Activated CD4-positive, alpha-beta T cell treated with anti-CD3 and anti-CD28 coated beads for 1 hour (primary cell): ENCODE results near the gene PTGR1.
"Not testable (repeated sequence)": the region's sequence is repeated elsewhere in the genome, so short reads cannot be mapped to it uniquely, and the experiment has no call there.

Experiments
- DNase-seq: peaks from one replicate; pipeline ENCODE4 v3.0.0-alpha.2; 2020

Gene PTGR1

DNA sequence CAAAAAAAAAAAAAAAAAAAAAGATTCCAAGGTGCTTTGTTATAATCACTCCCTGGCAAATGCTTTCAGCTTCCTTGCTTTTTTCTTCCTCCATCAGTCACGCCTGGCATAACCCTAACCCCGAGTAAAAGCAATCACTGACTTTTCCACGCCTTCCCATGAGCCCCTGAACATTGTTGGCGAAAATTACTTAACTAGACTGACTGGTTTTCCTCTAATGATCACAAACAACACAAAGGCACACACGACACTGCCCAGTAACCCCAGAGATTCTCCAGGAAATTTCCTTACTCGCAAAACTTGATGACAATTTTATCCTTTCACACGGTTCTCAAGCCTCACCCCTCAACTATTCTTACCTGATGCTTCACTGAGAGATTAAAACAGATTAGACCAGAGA, 11.4 kb upstream of the PTGR1 start:
- DNase-seq: no peak

DNA sequence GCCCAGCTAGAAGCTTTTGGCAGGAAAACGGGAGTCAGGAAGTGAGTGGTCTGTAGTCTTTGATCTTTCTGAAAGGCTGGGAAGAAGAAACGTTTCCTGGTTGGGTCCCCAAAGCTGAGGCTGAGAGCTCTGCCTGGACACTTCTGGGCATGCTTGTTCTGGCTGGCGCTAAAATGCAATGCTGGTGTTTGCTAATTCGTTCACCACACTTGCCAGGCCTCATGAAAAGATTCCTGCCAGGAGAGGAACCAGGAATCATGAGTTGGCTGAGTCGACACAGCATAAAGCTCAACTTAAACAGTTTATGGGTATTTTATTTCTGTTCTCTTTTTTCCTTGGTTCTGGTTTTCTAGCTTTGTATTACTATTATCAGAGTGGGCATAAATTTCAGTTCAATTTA, 10.7 kb upstream of the PTGR1 start:
- DNase-seq: no peak

DNA sequence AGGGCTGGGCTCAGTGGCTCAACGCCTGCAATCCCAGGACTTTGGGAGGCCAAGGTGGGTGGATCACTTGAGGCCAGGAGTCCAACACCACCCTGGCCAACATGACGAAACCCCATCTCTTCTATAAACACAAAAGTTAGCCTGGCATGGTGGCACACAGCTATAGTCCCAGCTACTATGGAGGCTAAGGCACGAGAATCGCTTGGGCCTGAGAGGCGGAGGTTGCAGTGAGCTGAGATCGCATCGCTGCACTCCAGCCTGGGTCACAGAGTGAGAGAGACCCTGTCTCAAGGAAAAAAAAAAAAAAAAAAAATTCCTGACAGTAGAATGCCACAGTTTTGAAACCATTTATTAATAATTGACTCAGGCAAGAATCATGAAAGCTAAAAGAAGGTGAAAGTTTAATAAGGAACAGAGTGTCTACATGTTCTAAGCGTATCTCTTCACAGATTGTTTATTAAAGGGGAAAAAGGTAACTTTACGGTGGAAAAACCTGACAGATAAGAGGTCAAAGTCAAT, 5.7 kb upstream of the PTGR1 start:
- DNase-seq: no peak

DNA sequence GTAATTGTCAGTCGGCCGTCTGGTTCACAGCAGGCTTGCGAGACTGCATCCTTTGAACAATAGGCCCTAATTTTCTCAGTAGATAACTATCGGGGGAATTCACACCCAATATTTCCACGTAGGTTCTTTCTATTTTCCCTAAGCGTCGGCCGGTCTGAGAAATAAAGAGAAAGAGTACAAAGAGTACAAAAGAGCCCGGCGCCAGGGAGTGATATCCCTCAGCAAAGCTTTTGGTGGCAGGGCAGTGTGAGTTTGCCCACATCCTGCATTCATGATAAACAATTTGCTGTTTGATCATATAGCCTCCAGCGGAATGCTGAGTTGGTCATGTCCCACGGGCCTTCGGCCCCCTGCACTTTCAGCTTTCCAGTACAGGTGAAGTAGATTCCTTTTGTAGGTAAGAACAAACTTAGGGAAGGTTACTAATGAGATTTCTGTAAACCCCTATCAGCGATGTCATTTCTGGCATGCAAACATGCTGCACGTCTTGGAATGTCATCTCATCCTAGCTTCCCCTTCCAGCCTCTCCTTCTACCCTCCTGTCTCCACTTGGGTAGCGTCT, 4.7 kb upstream of the PTGR1 start:
- DNase-seq: no peak

DNA sequence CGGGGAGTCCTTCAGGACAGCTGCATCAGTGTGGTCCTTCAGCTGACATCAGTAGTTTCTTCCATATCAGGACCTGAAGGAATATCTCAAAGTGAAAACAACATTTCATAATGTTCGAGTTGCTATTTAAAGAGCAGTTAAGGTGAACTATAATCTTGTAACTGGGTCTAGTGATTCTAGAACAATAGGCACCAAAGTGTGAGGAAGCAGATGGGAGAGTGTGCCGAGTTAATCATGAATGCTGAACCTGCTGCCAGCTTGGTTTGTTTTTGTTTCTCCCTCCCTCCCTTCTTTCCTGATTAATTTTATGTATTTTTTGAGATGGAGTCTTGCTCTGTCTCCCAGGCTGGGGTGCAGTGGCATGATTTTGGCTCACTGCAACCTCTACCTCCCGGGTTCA, 3.6 kb upstream of the PTGR1 start:
- no peak for DNase-seq

DNA sequence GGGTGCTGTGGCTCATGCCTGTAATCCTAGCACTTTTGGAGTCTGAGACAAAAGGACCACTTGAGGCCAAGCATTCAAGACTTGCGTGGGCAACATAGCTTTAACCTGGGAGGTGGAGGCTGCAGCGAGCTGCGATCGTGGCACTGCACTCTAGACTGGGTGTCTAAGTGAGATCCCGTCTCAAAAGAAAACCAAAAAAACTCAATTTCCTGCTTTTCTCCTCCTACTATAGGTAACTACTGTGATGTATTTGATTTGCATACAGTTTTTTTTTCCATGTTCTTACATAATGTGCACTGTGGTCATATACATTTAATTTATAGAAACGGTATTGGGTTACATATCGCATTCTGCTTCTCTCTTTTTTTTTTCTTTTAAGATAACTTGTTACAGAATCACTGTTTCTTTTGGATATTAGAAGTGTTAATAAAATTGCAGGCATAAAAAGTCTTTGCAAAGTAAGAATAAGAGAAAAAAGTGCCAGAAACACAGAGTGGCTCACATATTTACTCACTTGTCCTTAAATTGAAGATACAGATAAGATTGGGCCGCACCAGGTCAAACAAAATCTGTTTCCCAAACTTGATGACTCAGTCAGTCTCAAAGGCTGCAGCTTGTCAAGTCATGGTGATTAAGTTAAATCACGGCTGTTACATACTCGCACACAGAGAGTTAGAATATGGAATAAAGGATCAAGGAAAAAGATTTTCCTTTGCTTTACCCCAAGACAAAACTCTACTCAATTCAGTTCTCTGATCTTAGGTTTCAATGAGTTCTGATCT, 2.0 kb upstream of the PTGR1 start:
- no peak for DNase-seq

DNA sequence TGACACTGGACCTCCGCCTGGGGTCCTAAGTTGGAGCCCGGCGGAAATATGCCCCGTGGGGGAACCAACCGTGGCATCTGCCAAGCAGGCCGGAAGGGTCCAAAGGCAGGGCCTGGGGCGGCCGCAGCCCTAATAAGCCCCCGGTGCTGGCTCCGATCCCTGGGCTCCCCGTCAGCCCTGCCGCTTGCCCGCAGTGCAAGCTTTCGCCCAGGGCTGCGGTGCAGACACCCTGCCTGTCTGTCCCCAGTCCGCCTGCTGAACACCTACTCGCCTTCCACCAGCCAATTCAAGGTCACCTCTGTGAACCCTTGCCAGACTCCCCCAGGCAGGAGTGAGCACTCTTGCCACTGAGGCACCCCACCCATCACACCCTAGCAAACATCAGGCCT, 502 bp upstream of the PTGR1 start:
- DNase-seq: no peak

DNA sequence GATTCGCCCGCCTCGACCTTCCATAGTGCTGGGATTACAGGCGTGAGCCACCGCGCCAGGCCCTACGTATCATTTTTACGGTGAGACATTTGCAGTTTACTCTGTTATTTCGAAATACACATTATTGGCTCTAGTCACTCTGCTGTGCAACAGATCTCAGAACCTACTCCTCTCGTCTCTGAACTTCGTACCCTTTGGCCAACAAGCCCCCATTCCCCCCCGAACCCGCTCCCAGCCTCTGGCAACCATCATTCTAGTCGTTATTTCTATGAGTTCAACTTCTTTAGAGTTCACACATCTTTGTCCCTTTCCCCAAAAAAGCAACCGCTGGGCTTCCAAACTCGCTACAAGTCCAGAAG, 735 bp downstream of the PTGR1 start:
- no peak for DNase-seq

DNA sequence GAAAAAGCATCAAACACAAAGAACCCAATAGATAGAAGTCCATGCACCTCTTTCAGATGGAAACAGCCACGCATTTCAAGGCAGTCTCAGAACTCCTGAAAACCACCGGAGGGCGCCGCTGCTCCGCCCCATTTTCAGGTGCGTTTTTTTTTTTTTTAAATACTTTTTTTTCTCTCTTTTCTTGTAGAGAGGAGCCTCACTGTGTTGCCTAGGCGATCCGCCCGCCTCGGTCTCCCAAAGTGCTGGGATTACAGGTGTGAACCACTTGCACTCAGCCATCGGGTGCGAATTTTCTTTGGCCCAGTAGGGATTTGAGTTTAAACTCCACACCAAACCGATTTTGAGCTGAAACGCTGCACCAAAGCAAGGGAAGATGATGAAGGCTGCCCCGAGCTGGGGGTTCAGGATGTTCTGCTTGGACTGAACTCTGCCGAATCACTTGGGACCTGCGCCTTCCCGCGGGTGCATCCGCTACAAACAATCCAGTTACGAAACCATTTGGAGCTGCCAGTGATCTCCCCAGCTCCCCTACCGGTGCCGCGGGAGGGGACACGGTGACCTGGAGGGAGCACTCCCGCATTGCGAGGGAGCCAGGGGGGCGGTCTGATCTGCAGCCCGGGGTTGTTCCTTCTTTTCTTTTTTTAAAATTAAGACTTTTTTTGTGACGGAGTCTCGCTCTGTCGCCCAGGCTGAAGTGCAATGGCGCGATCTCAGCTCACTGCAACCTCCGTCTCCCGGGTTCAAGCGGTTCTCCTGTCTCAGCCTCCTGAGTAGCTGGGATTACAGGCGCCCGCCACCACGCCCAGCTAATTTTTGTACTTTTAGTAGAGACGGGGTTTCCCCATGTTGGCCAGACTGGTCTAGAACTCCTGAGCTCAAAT, 1.4 kb downstream of the PTGR1 start:
- peak; percentile 29 for DNase-seq

DNA sequence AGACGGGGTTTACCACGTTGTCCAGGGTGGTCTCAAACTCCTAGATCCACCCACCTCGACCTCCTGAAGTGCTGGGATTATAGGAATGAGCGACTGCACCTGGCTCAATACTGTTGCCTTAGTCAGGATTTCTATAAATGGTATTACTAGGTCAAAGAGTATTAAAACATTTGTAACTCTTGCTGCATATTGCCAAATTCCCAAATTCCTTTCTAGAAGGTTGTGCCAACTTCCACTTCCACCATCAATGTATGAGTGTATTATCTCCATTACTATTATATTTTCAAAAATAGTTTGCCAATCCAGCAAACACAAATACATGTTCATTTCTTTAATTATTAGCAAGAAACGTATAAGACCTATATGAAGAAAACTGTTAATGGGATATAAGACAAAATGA, 10.6 kb downstream of the PTGR1 start:
- DNase-seq: no peak

DNA sequence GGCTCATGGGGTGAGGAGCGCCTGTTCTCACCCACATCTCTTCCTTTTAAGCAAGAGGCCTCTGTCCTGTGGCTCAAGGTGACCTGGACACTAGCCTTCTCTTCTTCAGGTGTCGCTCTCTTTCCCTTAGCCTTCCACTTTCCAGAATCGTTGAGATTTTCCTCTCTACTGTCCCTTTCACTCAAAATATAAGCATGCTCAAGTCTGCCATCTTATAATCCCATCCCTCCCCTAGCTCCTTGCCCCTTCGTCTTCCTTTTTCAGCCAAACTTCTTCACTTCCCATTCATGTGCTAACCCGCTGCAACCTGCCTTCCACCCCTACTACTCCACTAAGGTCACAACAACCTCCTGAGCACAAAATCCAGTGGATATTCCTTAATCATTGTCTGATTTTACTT, 13.1 kb downstream of the PTGR1 start:
- no peak for DNase-seq

DNA sequence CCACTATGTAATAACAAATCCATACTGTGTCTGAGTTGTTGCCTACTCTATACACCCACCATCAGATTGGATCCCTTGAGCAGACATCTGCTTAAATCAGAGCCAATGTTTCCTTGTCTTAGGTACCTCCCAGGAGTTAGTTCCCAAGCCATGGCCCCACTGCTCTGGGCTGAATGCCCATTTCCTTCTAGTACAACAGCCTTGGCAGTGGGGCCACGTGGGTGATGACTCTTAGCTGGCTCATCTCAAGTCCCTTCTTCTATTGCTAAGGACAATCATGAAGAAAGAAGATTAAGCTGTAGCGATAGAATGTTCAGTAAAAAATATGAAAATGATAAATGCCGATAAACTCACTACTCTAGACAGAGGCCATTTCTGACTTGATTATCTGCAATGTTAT, 16.6 kb downstream of the PTGR1 start:
- no peak for DNase-seq

DNA sequence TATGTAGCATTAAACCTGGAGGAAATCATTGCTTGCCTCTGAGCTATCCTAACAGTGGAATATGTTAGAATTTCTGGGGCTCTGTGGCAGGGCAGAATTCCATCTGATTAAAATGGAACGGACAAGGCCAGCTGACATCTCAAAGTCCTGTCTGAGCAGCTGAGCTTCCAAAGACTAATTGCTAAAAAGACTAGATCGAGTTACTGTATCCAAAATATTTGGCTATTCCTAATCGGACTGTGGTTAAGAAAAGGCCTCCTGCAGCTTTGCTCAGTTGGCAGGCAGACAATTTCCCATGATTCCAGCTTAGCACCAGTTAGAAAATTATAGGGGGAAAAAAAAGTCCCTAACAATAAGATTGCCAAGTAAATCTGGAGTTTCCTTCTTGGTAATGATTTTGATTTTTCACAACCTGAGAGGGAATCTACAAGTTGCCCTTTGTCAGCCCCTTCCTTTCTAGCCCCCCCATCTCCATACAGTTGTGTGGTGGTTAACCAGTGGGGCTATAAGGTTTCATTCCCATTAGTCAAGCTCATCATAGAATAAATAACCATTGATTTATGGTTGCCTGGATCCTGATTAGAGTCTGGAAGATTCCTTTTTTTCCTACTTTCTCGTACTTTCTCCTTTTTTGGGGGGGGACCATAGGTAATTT, 26.4 kb downstream of the PTGR1 start:
- no peak for DNase-seq

DNA sequence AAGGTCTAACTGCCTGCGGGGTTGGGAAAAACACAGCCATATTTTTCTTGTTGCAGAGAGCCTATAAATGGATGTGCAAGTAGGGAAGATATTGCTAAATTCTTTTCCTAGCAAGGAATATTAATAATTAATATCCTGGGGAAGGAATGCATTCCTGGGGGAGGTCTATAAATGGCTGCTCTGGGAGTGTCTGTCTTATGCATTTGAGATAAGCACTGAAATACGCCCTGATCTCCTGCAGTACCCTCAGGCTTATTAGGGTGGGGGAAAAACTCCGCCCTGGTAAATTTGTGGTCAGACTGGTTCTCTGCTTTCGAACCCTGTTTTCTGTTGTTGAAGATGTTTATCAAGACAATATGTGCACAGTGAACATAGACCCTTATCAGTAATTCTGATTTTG, 31.3 kb downstream of the PTGR1 start:
- not testable (repeated sequence) for DNase-seq

DNA sequence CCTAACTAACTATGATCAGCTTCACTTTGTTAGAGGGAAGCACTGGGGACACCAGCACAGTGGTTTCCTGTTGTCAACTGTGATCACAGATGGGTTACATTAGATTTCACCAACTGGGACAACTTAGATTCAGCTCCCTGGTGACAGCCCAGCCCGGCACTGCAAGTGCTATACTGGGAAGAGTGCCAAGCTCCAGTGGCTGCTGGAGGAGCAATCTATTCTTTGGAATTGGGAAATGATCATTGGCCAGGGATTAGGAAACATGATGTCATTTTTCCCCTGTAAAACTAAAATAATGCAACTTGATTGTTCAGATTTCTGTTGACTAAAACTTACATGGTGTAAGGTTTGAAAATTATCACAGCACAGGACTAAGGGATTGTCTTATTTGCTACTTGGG, 33.2 kb downstream of the PTGR1 start:
- no peak for DNase-seq

DNA sequence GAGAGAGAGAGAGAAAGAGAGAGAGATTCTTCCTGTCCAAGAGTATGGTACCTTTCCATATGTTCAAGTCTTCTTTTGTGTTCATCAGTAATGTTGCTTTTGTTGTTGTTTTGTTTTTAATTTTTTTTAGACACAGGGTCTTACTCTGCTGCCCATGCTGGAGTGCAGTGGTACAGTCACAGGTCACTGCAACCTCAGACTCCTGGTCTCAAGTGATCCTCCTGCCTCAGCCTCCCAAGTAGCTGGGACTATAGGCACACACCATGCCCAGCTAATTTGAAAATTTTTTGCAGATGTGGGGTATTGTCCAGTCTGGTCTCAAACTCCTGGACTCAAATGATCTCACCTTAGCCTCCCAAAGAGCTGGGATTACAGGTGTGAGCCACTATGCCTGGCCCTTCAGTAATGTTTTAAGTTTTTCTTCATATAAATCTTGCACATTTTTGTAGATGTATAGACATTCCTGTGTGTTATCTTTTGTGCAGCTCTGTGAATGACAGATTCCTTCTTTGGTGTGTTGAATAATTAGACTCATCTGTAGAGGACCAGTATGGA, 38.2 kb downstream of the PTGR1 start:
- no peak for DNase-seq

DNA sequence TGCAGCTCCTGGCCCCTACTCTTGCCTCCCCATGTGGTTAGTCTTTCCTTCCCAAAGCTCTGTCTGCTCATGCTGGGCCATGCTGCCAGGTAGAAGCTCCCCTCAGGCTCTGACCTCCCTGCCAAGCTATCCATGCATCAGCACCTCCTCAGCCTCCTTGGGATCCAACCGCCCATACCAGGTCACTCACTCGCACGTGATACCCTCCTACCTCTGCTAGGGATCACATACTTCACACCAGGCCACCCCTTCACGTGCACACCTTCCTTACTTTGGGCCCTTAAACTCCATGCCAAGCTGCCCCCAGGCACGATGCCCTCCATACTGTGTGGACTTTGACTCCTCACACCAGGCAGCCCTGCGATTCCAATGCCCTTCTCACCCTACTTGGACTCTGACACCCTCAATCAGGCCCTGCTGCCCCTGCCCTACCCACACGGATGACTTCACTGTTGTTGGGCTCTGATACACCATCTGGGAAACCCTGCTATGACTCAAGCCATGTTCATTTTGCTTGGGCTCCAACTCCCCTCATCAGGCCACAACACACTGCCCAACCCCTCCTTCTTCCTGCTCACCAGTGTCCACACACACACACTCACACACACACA, 40.3 kb downstream of the PTGR1 start:
- DNase-seq: no peak

DNA sequence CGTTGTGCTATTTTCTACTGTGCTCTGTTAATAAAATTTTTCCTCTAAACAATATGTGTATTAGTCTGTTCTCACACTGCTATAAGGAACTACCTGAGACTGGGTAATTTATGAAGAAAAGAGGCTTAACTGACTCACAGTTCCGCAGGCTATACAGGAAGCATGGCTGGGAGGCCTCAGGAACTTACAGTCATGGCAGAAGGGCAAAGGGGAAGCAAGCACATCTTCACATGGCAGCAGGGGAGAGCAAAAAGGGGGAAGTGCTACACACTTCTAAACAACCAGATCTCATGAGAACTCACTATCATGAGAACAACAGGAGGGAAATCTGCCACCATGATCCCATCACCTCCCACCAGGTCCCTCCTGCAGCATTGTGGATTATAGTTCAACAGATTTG, 44.0 kb downstream of the PTGR1 start:
- DNase-seq: not testable (repeated sequence)

DNA sequence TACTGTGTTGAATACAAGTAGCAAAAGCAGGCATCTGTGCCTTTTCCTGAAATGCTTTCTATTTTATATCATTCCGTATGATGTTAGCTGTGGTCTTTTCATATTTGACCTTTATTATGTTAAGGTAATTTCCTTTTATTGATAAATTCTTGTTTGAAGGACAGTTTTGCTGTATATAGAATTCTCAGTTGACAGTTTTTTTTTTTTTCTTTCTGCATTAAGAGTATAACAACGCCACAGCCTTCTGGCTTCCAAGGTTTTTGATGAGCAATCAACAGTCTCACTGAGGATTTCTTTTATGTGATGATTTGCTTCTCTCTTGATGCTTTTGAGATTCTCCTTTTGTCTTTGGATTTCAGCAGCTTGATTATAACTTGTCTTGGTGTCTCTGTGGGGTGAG, 50.8 kb downstream of the PTGR1 start:
- DNase-seq: no peak

DNA sequence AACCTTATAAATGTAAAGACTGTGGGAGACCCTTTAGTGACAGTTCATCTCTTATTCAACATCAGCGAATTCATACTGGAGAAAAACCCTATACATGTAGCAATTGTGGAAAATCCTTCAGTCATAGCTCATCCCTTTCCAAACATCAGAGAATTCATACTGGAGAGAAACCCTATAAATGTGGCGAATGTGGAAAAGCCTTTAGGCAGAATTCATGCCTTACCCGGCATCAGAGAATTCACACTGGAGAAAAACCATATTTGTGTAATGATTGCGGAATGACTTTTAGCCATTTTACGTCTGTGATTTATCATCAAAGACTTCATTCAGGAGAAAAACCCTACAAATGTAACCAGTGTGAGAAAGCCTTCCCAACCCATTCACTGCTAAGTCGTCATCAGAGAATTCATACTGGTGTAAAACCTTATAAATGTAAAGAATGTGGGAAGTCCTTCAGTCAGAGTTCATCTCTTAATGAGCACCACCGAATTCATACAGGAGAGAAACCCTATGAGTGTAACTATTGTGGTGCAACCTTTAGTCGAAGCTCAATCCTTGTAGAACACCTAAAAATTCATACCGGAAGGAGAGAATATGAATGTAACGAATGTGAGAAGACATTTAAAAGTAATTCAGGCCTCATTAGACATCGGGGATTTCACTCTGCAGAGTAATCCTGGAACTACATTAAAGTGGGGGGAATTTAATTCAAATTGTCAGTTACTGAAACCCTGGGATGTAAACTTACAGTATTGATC, 56.8 kb downstream of the PTGR1 start:
- no peak for DNase-seq

DNA sequence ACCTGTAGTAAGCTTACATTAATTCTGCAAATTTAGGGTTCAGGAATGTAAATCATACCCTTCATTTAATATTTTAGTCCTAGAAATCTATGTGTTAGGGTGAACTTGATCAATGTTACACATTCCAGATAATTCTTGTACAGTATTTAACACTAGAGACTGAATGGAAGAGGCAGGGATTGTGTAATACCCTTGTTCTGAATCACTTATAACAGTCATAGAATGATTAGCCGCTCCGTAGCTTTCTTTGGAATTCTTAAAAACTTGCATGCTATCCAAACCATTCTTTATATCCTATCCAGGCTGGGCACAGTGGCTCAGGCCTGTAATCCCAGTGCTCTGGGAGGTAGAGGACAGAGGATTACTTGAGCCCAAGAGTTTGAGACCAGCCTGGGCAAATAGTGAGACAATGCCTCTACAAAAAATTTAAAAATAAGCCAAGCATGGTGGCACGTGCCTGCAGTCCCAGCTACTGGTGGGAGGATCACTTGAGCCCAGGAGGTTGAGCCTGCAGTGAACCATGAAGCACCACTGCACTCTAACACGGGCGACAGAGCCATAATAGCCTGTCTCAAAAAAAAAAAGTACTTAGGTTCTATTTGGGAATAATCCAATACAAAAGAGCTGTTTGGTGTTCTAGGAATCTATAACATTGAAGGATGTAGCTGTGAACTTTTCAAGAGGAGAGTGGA, 66.2 kb downstream of the PTGR1 start:
- DNase-seq: no peak
